LNCaP clone FGC (cell line): ENCODE measurements around the gene UGGT2.
"Not testable (repeated sequence)": the region's sequence is repeated elsewhere in the genome, so short reads cannot be mapped to it uniquely, and the experiment has no call there.

ENCODE experiments used
- DNase-seq: peaks from one replicate; pipeline ENCODE4 v3.0.0-alpha.2; 2011; ENCODE audit warnings: low read depth
- H3K4me3 ChIP-seq: 2 replicates; pipeline ENCODE4 v1.5.1; 2011; ENCODE audit warnings: mild to moderate bottlenecking, low read depth, low read length, control low read depth
- CTCF ChIP-seq: IDR thresholded peaks from 2 replicates; pipeline ENCODE4 v1.5.1; 2012; ENCODE audit warnings: mild to moderate bottlenecking; ENCODE audit not compliant: control insufficient read depth, insufficient read depth; ENCODE audit errors: extremely low read depth

Gene UGGT2

GRCh38 chr13:95937714-95938320 lies 115.4 kb downstream of the UGGT2 start:
- no peak for TF ChIP-seq CTCF
- H3K4me3 ChIP-seq = no peak overlapping the region
- DNase-seq = no peak

- no peak overlapping the region for H3K4me3 ChIP-seq
- no peak for DNase-seq
- TF ChIP-seq CTCF = no peak
Observed at GRCh38 chr13:95931300-95932025, 121.7 kb downstream of the UGGT2 start.

GRCh38 chr13:95929430-95929829 lies 123.8 kb downstream of the UGGT2 start:
- no peak for TF ChIP-seq CTCF
- no peak for DNase-seq
- H3K4me3 ChIP-seq = no peak overlapping the region

- H3K4me3 ChIP-seq, DNase-seq: not testable (repeated sequence)
Observed at GRCh38 chr13:95928367-95928906, 124.8 kb downstream of the UGGT2 start.

- H3K4me3 ChIP-seq = no peak overlapping the region
- no peak for TF ChIP-seq CTCF
- DNase-seq = no peak
Observed at GRCh38 chr13:95926231-95926630, 127.0 kb downstream of the UGGT2 start.

GRCh38 chr13:95924389-95924994 lies 128.7 kb downstream of the UGGT2 start:
- H3K4me3 ChIP-seq = no peak overlapping the region
- no peak for DNase-seq
- no peak for TF ChIP-seq CTCF

GRCh38 chr13:95921485-95921884 lies 131.7 kb downstream of the UGGT2 start:
- H3K4me3 ChIP-seq = no peak overlapping the region
- no peak for TF ChIP-seq CTCF
- DNase-seq = no peak
